Hematopoietic multipotent progenitor cell treated with erythropoietin and hydrocortisone succinate and interleukin-3 and kit ligand, for 8 days (in vitro differentiated cells): Measurements from ENCODE around the gene C16orf89.
A peak's percentile ranks its signal among the peaks of the same experiment; 100 is the strongest.
"Not testable (repeated sequence)": the region's sequence is repeated elsewhere in the genome, so short reads cannot be mapped to it uniquely, and the experiment has no call there.

Source experiments
- DNase-seq: peaks from one replicate; pipeline ENCODE4 v3.0.0-alpha.2; 2015

C16orf89 gene

GRCh38 chr16:5059386-5060072, 6.2 kb downstream of the C16orf89 start:
- DNase-seq, result no peak

- no peak for DNase-seq
Observed at GRCh38 chr16:5058476-5058875, 7.3 kb downstream of the C16orf89 start.

GRCh38 chr16:5056352-5056751, 9.4 kb downstream of the C16orf89 start:
- peak; percentile 79 for DNase-seq

- DNase-seq, result no peak
Observed at GRCh38 chr16:5054876-5055865, 10.6 kb downstream of the C16orf89 start.

- DNase-seq, result no peak
Observed at GRCh38 chr16:5046914-5047313, 18.8 kb downstream of the C16orf89 start.

- DNase-seq, result no peak
Observed at GRCh38 chr16:5045499-5046115, 20.1 kb downstream of the C16orf89 start.

- DNase-seq, result not testable (repeated sequence)
Observed at GRCh38 chr16:5044581-5044980, 21.2 kb downstream of the C16orf89 start.

GRCh38 chr16:5044011-5044540, 21.7 kb downstream of the C16orf89 start:
- no peak for DNase-seq

GRCh38 chr16:5042574-5043171, 23.1 kb downstream of the C16orf89 start:
- DNase-seq, result no peak

- no peak for DNase-seq
Observed at GRCh38 chr16:5041600-5042133, 24.1 kb downstream of the C16orf89 start.

- no peak for DNase-seq
Observed at GRCh38 chr16:5040451-5040850, 25.3 kb downstream of the C16orf89 start.

- DNase-seq, result no peak
Observed at GRCh38 chr16:5036228-5037156, 29.3 kb downstream of the C16orf89 start.

- no peak for DNase-seq
Observed at GRCh38 chr16:5035909-5036227, 29.9 kb downstream of the C16orf89 start.

GRCh38 chr16:5034167-5034523, 31.6 kb downstream of the C16orf89 start:
- DNase-seq, result no peak

- DNase-seq, result peak; percentile 84
Observed at GRCh38 chr16:5033256-5034166, 32.2 kb downstream of the C16orf89 start, which contains the start of gene NAGPA. NAGPA (minus strand) TSS chr16:5033935; CDS start chr16:5033914, 21 bp downstream.

GRCh38 chr16:5032748-5033167, 33.0 kb downstream of the C16orf89 start:
- DNase-seq, result peak; percentile 45

- DNase-seq, result no peak
Observed at GRCh38 chr16:5031601-5032000, 34.2 kb downstream of the C16orf89 start.

- DNase-seq, result no peak
Observed at GRCh38 chr16:5030251-5030870, 35.4 kb downstream of the C16orf89 start.

GRCh38 chr16:5028950-5029475, 36.7 kb downstream of the C16orf89 start:
- no peak for DNase-seq
